Lower lobe of right lung (tissue), 2 donors: ENCODE measurements around the gene CACNB2. TPM values are rescaled to one million over a fixed set of nuclear protein-coding genes. Genes with fewer than 3 reads are reported as not detected.

Experiments used
- ATAC-seq, 2 donors: fragments of 200-7000 bp; cut with Tn5 transposase; one replicate each; pipeline ENCODE4 v1.9.1; 2020 to 2022; ENCODE audit warnings: mild to moderate bottlenecking in 2 of 2, moderate library complexity in 2 of 2
- DNase-seq: peaks from one replicate; pipeline ENCODE4 v3.0.0-alpha.2; 2020
- H3K27ac ChIP-seq: fragments of 200-600 bp; one replicate; pipeline ENCODE4 v1.8.0; 2022
- H3K27me3 ChIP-seq: fragments of 200-600 bp; one replicate; pipeline ENCODE4 v1.8.0; 2022; ENCODE audit warnings: low read depth
- H3K36me3 ChIP-seq: fragments of 200-600 bp; one replicate; pipeline ENCODE4 v1.8.0; 2022; ENCODE audit warnings: mild to moderate bottlenecking
- H3K4me1 ChIP-seq: fragments of 200-600 bp; one replicate; pipeline ENCODE4 v1.8.0; 2022
- H3K4me3 ChIP-seq: fragments of 200-600 bp; one replicate; pipeline ENCODE4 v1.8.0; 2022; ENCODE audit warnings: mild to moderate bottlenecking
- H3K9me3 ChIP-seq: fragments of 200-600 bp; one replicate; pipeline ENCODE4 v1.8.0; 2022
- CTCF ChIP-seq: fragments of 200-600 bp; IDR thresholded peaks from one replicate; pipeline ENCODE4 v1.8.0; 2022; ENCODE audit warnings: antibody characterized with exemption, mild to moderate bottlenecking
- intact Hi-C: fragments of 100-400 bp; cut with DNase I; formaldehyde crosslinking; loops from one replicate; pipeline ENCODE4 v1.11.0; 2022
- total RNA-seq: library from RNA; stranded (reverse); fragmentation: NEBNext Ultra II Directional; extraction: Animal tissue kit (Norgen Biotek cat#: 25700); gene quantifications from one replicate; pipeline ENCODE4 v1.2.1, GENCODE V29; 2021
- donor health status: DM: no; HTN: yes; CAD: no; lungs with severe emphysema.

CACNB2 gene
- total RNA-seq, 1 donor from 2014 or later, result 1.4 TPM

DNA sequence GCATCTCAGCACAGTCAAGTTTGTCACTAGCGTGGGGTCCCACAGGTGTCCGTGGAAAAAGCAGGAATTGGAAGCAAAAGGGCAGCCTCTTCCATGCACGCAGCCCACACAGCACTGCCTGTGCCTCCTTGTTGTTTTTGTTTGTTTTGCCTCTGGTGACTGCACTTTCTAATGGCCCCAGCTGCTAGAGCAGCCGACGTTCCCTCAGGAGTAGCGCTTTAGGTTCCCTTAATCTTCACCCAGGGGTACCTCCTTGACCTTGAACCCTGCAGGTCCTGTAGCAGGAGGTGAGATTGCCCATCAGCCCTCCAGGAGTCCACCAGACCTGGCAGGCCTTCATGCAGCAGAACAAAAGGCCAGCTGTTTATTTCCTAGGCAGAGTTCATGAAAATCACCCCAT, 210.1 kb downstream of the CACNB2 start:
- Histone ChIP-seq H3K9me3 (no peaks in the 10 kb centered on the region), H3K27ac (no peak overlapping the region), H3K4me1 (no peaks in the 10 kb centered on the region), H3K4me3 (no peak overlapping the region), H3K36me3 (no peaks in the 10 kb centered on the region), H3K27me3 (no peaks in the 10 kb centered on the region)
- no peak for TF ChIP-seq CTCF
- intact Hi-C loops, result no loop called here
- no peak for DNase-seq
- no peak for ATAC-seq

DNA sequence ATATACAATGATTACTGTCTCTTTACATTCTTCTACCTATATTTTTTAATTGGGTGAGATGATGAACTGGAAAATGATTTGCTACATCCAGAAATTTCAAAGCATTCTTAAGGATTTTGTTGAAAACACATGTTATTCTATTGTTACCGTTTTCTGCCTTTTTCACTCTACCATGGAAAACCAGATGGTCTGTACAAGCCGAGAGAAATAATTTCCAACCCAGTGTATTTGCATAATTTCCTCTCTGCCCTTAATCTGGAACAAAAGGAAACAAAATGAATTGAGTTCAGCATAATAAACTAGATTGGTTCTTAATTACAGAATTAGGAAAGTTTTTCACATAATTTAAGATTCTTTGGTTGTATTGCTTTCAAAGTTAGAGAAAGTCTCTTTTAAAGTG, 211.2 kb downstream of the CACNB2 start:
- Histone ChIP-seq H3K27me3 (no peaks in the 10 kb centered on the region), H3K9me3 (no peaks in the 10 kb centered on the region), H3K4me3 (no peak overlapping the region), H3K36me3 (no peaks in the 10 kb centered on the region), H3K27ac (no peak overlapping the region), H3K4me1 (no peaks in the 10 kb centered on the region)
- DNase-seq (no peak), ATAC-seq (no peak)
- TF ChIP-seq CTCF, result no peak
- intact Hi-C loops, result no loop called here

DNA sequence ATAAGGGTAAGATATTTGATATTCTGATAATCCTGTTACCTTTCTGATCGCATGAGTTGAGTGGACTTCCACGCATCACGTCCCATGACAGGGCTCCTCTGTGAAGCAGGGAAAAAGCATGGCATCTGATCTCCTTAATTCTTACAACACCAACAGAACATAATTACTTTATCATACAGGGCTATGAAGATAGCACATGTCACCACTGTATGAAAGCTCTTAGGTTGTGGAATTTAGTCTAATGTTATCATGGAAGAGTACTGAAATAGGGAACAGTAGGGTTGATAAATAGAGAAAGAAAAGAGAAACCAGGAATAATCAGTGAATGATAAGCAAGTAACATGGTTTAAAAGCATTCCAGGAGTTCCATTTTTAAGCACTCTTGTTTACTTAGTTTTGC, 212.0 kb downstream of the CACNB2 start:
- Histone ChIP-seq H3K27me3 (no peaks in the 10 kb centered on the region), H3K27ac (no peak overlapping the region)
- ATAC-seq, result no peak

DNA sequence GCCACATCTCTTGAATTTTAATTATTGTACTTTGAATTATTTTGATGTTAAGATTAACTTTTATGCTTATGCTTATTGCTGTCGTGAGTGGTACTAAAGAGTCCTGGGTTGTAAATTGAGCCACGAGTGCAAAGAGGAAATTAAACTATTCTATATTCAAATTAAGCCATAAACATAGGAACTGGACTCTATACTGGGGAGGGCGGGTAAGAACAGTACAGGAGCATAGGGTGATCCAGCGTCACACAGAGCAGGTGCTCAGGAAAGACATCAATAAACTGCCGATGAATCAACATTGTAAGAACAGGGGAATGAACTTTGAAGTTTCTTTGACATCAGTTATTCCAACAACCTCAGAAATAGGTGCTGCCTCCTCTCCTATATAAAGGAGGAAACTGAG, 219.6 kb downstream of the CACNB2 start:
- H3K4me1 ChIP-seq, result no peaks in the 10 kb centered on the region
- H3K9me3 ChIP-seq, result no peaks in the 10 kb centered on the region
- no peak for TF ChIP-seq CTCF
- ATAC-seq (no peak), DNase-seq (no peak)
- intact Hi-C loops, result no loop called here
- no peaks in the 10 kb centered on the region for H3K36me3 ChIP-seq
- H3K4me3 ChIP-seq, result no peak overlapping the region
- H3K27ac ChIP-seq, result no peak overlapping the region
- no peaks in the 10 kb centered on the region for H3K27me3 ChIP-seq

More for the DNA sequence above, 212.0 kb downstream of the CACNB2 start:
- Histone ChIP-seq H3K9me3 (no peaks in the 10 kb centered on the region), H3K4me3 (no peak overlapping the region), H3K4me1 (no peaks in the 10 kb centered on the region), H3K36me3 (no peaks in the 10 kb centered on the region)
- TF ChIP-seq CTCF, result no peak
- intact Hi-C loops, result no loop called here
- no peak for DNase-seq

- H3K4me1 ChIP-seq, result no peaks in the 10 kb centered on the region
- no peaks in the 10 kb centered on the region for H3K9me3 ChIP-seq
- no peak for TF ChIP-seq CTCF
- no peak overlapping the region for H3K4me3 ChIP-seq
- no peak overlapping the region for H3K27ac ChIP-seq
- no peaks in the 10 kb centered on the region for H3K27me3 ChIP-seq
- DNase-seq, result no peak
- no peak for ATAC-seq
- intact Hi-C loops, result no loop called here
- no peaks in the 10 kb centered on the region for H3K36me3 ChIP-seq
Measured at GRCh38 chr10:18362892-18363291, 222.7 kb downstream of the CACNB2 start.
